ENCODE results near the gene TCTN3. TPM values are rescaled to one million over a fixed set of nuclear protein-coding genes. Genes with fewer than 3 reads are reported as not detected.
A peak's percentile ranks its signal among the peaks of the same experiment; 100 is the strongest.
"Not testable (repeated sequence)": the region's sequence is repeated elsewhere in the genome, so short reads cannot be mapped to it uniquely, and the experiment has no call there.

The TCTN3 gene
- total and polyA plus RNA-seq, 2 donors, result 14.9 to 20.4 TPM

DNA sequence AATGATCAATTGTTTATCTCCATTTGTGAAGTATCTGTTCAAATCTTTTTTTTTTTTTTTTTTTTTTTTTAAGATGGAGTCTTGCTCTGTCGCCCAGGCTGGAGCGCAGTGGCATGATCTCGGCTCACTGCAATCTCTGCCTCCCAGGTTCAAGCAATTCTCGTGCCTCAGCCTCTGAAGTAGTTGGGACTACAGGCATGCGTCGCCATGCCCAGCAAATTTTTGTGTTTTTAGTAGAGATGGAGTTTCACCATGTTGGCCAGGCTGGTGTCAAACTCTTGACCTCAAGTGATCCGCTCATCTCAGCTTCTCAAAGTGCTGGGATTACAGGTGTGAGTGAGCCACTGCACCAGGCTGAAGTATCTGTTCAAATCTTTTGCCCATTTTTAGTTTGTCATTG lies 21.1 kb downstream of the TCTN3 start:
- H3K4me3 ChIP-seq (ENCODE audit: low read length in 2 of 2); H3K9me3 ChIP-seq (ENCODE audit: control insufficient read depth in 2 of 2, insufficient read depth in 1 of 2, low read length in 1 of 2); H3K4me1 ChIP-seq (ENCODE audit: control insufficient read depth in 2 of 2, insufficient read depth in 2 of 2, low read length in 2 of 2); DNase-seq (ENCODE audit: low read depth in 6 of 9, low spot score in 9 of 9); H3K27ac ChIP-seq (ENCODE audit: low read depth in 1 of 2, low read length in 1 of 2); H3K27me3 ChIP-seq (ENCODE audit: control insufficient read depth in 2 of 2, insufficient read depth in 1 of 2, low read length in 1 of 2): not testable (repeated sequence)
- 97% methylated on average over 7 of the region's 7 CpGs for WGBS
- peaks cover 0 to 13% of the 10 kb centered on the region in 2 donors for H3K36me3 ChIP-seq (ENCODE audit: control insufficient read depth in 2 of 2, insufficient read depth in 2 of 2, low read length in 1 of 2)

DNA sequence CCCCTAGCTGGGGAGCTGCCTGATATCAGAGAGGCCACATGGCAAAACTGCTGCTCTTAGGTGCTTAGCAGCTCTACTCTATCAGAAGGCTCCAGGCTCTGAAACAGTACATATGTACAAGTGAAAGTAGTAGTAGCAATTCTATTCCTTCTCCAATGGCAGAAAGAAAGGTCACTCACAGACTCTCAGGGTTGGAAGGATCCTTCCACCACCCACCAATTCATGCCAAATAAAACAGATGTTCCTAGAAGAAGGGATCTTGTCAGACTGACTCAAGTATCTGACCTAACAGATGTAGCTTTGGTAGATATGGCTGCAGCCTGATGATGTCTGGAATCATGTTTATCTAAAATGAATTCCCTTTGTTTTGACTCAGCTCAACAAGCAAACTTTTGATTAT lies 29.2 kb downstream of the TCTN3 start:
- Histone ChIP-seq H3K36me3 (ENCODE audit: control insufficient read depth in 2 of 2, insufficient read depth in 2 of 2, low read length in 1 of 2) (peaks cover 0 to 11% of the 10 kb centered on the region in 2 donors), H3K27ac (ENCODE audit: low read depth in 1 of 2, low read length in 1 of 2) (no peak overlapping the region), H3K27me3 (ENCODE audit: control insufficient read depth in 2 of 2, insufficient read depth in 1 of 2, low read length in 1 of 2) (no peaks in the 10 kb centered on the region)

DNA sequence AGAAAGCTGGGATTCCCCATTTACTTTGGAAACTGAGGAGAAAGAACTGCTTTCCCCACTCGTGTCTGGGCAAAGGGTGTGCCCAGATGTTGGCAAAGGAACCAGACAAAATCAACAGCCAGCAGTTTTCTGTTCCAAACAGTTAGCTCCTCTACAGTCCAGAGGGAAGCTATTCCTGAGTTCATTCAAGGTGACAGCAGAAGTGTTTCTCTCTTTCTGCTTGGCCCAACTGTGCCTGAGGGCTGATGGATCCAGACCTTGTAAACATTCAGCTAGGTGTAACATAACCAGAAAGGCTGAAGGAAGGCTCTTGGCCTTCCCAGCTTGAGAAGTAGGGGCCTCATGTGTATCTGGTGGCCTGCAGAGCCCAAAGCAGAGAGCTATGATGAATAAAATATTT lies 30.2 kb downstream of the TCTN3 start:
- Histone ChIP-seq H3K4me1 (ENCODE audit: control insufficient read depth in 2 of 2, insufficient read depth in 2 of 2, low read length in 2 of 2) (no peaks in the 10 kb centered on the region), H3K9me3 (ENCODE audit: control insufficient read depth in 2 of 2, insufficient read depth in 1 of 2, low read length in 1 of 2) (no peaks in the 10 kb centered on the region), H3K4me3 (ENCODE audit: low read length in 2 of 2) (no peak overlapping the region), H3K27me3 (ENCODE audit: control insufficient read depth in 2 of 2, insufficient read depth in 1 of 2, low read length in 1 of 2) (no peaks in the 10 kb centered on the region), H3K36me3 (ENCODE audit: control insufficient read depth in 2 of 2, insufficient read depth in 2 of 2, low read length in 1 of 2) (peaks cover 0 to 9% of the 10 kb centered on the region in 2 donors), H3K27ac (ENCODE audit: low read depth in 1 of 2, low read length in 1 of 2) (no peak overlapping the region)
- 88% methylated on average over 1 of the region's 1 CpG for WGBS
- no peak for DNase-seq (ENCODE audit: low read depth in 6 of 9, low spot score in 9 of 9)

More for the DNA sequence above, 29.2 kb downstream of the TCTN3 start:
- Histone ChIP-seq H3K4me1 (ENCODE audit: control insufficient read depth in 2 of 2, insufficient read depth in 2 of 2, low read length in 2 of 2) (no peaks in the 10 kb centered on the region), H3K9me3 (ENCODE audit: control insufficient read depth in 2 of 2, insufficient read depth in 1 of 2, low read length in 1 of 2) (no peaks in the 10 kb centered on the region), H3K4me3 (ENCODE audit: low read length in 2 of 2) (no peak overlapping the region)
- no peak for DNase-seq (ENCODE audit: low read depth in 6 of 9, low spot score in 9 of 9)

DNA sequence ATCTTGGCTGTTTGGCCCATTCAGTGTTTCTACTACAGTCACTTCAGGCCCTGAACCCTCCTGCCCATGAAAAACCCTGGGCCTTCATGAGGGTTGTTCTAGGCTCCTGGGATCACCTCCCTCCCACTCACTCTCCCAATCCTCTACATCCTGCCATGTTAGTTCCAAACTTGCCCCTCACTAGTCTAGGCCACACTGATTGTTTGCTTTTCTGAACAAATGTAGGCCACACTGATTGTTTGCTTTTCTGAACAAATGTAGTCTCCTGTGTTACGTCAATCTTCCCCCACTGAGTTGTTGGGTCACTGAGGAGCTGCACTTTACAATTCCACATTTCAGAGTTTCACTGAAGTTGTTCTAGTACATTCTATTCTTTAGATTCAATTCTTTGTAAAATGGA lies 31.9 kb downstream of the TCTN3 start:
- 99% methylated on average over 1 of the region's 1 CpG for WGBS
- no peak for DNase-seq (ENCODE audit: low read depth in 6 of 9, low spot score in 9 of 9)
- H3K27ac ChIP-seq (ENCODE audit: low read depth in 1 of 2, low read length in 1 of 2), result no peak overlapping the region

DNA sequence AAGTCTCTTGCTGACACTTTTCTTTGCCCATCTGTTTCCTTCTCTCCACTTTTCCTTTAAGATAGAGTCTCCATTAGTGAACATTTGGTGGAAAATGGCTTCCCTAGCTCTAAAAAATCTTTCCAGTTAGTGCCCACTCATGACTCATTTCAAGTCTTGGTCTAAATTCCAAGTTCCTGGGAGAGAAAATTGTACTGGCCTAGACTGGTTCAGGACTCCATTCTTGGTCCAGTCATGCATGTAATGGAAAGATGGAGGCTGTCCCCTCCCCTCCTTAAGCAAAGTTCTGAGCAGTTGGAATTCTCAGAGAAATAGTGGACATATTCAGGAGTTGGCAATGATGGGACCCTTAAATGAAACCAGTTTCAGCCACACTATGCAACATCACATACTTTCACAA lies 33.4 kb downstream of the TCTN3 start:
- no peak overlapping the region for H3K27ac ChIP-seq (ENCODE audit: low read depth in 1 of 2, low read length in 1 of 2)
- H3K36me3 ChIP-seq (ENCODE audit: control insufficient read depth in 2 of 2, insufficient read depth in 2 of 2, low read length in 1 of 2), result peaks cover 0 to 9% of the 10 kb centered on the region in 2 donors
- DNase-seq (ENCODE audit: low read depth in 6 of 9, low spot score in 9 of 9), result no peak
- H3K4me3 ChIP-seq (ENCODE audit: low read length in 2 of 2), result no peak overlapping the region
- H3K27me3 ChIP-seq (ENCODE audit: control insufficient read depth in 2 of 2, insufficient read depth in 1 of 2, low read length in 1 of 2), result no peaks in the 10 kb centered on the region
- no peaks in the 10 kb centered on the region for H3K9me3 ChIP-seq (ENCODE audit: control insufficient read depth in 2 of 2, insufficient read depth in 1 of 2, low read length in 1 of 2)
- H3K4me1 ChIP-seq (ENCODE audit: control insufficient read depth in 2 of 2, insufficient read depth in 2 of 2, low read length in 2 of 2), result peaks cover 4 to 5% of the 10 kb centered on the region in 2 donors

More for the DNA sequence above, 31.9 kb downstream of the TCTN3 start:
- Histone ChIP-seq H3K27me3 (ENCODE audit: control insufficient read depth in 2 of 2, insufficient read depth in 1 of 2, low read length in 1 of 2) (no peaks in the 10 kb centered on the region), H3K4me1 (ENCODE audit: control insufficient read depth in 2 of 2, insufficient read depth in 2 of 2, low read length in 2 of 2) (peaks cover 4% of the 10 kb centered on the region in 2 donors), H3K4me3 (ENCODE audit: low read length in 2 of 2) (no peak overlapping the region), H3K36me3 (ENCODE audit: control insufficient read depth in 2 of 2, insufficient read depth in 2 of 2, low read length in 1 of 2) (peaks cover 0 to 9% of the 10 kb centered on the region in 2 donors), H3K9me3 (ENCODE audit: control insufficient read depth in 2 of 2, insufficient read depth in 1 of 2, low read length in 1 of 2) (no peaks in the 10 kb centered on the region)

DNA sequence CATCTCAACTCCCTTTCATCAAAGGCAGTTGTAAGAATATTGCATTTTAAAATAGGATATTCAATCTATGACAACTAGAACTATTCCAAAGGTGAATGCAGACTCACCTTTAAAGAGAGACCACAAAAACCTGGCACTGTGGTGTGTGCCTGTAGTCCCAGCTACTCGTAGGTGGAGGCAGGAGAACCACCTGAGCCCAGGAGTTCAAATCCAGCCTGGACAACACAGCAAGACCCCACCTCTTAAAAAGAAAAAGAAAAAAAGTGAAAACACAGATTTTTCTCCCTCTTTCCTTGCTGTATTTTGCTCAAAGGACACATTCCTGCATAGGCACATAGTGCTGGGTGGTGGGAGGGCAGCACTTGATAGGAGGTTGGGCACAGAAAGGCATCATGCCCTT lies 36.5 kb downstream of the TCTN3 start:
- no peak for DNase-seq (ENCODE audit: low read depth in 6 of 9, low spot score in 9 of 9)
- Histone ChIP-seq H3K9me3 (ENCODE audit: control insufficient read depth in 2 of 2, insufficient read depth in 1 of 2, low read length in 1 of 2) (no peaks in the 10 kb centered on the region), H3K4me1 (ENCODE audit: control insufficient read depth in 2 of 2, insufficient read depth in 2 of 2, low read length in 2 of 2) (peaks cover 4 to 5% of the 10 kb centered on the region in 2 donors), H3K27me3 (ENCODE audit: control insufficient read depth in 2 of 2, insufficient read depth in 1 of 2, low read length in 1 of 2) (no peaks in the 10 kb centered on the region), H3K4me3 (ENCODE audit: low read length in 2 of 2) (peak overlapping the region in 1 of 2 donors; percentile 63), H3K27ac (ENCODE audit: low read depth in 1 of 2, low read length in 1 of 2) (no peak overlapping the region), H3K36me3 (ENCODE audit: control insufficient read depth in 2 of 2, insufficient read depth in 2 of 2, low read length in 1 of 2) (peaks cover 0 to under 1% of the 10 kb centered on the region in 2 donors)
- WGBS, result 95% methylated on average over 1 of the region's 1 CpG

DNA sequence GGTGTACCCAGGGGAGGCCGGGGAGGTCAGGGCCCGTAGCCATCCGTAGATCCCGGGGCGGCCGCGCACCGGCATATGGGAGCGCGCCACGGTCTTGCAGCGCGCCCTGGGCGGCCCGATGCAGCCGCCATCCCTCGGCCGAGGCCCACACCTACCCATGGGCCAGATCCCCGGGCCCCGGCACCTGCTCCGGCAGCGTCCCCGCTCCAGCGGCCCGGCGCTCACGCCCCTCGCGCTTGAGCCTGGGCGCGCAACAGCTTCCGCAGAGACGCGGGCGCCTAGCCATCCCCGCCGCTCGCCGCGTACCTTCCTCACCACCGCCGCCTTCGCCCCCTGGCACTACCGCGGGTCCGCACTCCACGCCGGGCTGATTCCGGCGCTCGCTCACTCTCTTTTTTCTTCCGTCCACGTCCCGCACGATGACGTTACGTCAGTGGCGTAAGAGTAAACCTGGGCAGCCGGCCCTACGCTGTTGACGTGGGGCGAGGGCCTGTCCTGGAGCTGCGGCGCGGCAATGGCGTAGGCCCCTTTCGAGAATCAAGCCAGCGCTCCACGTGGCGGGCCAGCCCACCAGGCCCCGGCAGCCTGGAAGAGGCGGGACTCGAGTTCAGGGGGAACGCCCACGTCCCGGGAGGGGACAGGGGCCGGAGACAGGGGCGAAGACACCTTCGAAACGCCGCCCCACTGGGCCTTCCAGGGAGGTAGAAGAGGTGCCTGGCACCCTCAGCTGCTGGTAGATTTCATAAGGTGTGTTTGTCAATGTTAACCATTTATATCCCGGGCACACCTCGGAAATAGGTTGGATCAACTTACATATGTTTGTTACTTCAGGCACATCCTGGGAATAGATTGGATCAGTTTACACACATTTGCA lies 37.2 kb downstream of the TCTN3 start, which contains the start of gene ALDH18A1:
TSS of gene ALDH18A1 (minus strand) at position 421 of the 874 bp plus-strand sequence. CDS start 3,334 bp downstream, outside the sequence.
- H3K27me3 ChIP-seq (ENCODE audit: control insufficient read depth in 2 of 2, insufficient read depth in 1 of 2, low read length in 1 of 2), result no peaks in the 10 kb centered on the region
- peak; percentile 66 to 94 (median 83) for DNase-seq (ENCODE audit: low read depth in 6 of 9, low spot score in 9 of 9)
- peaks cover 0 to 3% of the 10 kb centered on the region in 2 donors for H3K36me3 ChIP-seq (ENCODE audit: control insufficient read depth in 2 of 2, insufficient read depth in 2 of 2, low read length in 1 of 2)
- peaks cover 4 to 5% of the 10 kb centered on the region in 2 donors for H3K4me1 ChIP-seq (ENCODE audit: control insufficient read depth in 2 of 2, insufficient read depth in 2 of 2, low read length in 2 of 2)
- H3K27ac ChIP-seq (ENCODE audit: low read depth in 1 of 2, low read length in 1 of 2), result peak within 1 kb of the TSS; percentile 21 to 23
- H3K9me3 ChIP-seq (ENCODE audit: control insufficient read depth in 2 of 2, insufficient read depth in 1 of 2, low read length in 1 of 2), result no peaks in the 10 kb centered on the region
- peak within 1 kb of the TSS; percentile 63 to 79 for H3K4me3 ChIP-seq (ENCODE audit: low read length in 2 of 2)
- under 1% methylated on average over 82 of the region's 83 CpGs for WGBS

DNA sequence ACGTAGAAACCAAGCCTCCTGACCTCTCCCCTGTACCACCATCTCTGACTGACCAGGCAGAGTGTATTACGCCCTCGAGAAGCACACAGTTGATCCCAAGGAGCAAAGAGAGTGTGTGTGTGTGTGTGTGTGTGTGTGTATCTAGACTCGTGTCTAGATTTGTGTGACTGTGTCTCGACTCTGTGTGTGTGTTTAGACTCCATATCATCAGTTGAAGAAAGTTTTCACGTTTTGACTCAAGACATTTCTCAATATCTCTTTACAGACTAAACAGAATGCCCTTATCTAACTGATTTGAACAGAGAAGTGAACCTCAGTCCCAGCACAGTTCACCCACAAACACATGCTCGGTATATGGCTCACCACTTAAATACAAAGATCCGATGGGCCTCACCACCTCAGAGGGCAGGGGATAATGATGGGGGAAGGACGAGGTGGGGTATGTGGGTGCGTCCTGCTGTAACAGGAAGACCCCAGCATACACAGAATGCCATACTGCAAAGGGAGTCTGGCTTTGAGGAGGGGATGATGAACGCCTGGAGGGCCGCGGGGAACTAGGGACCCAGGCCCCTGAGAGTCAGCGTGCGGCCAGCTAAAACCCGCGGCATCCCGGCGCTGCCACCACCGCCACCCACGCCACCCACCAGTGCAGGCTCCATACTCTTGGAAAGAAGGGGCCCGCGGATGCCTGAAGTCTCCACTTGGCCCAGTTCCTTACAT lies 38.0 kb downstream of the TCTN3 start:
- peaks cover 0 to 7% of the 10 kb centered on the region in 2 donors for H3K36me3 ChIP-seq (ENCODE audit: control insufficient read depth in 2 of 2, insufficient read depth in 2 of 2, low read length in 1 of 2)
- 20% methylated on average over 23 of the region's 23 CpGs for WGBS
- DNase-seq (ENCODE audit: low read depth in 6 of 9, low spot score in 9 of 9), result peak in 5 of 9 donors; percentile 6 to 37 (median 14)
- H3K27me3 ChIP-seq (ENCODE audit: control insufficient read depth in 2 of 2, insufficient read depth in 1 of 2, low read length in 1 of 2), result no peaks in the 10 kb centered on the region
- no peak overlapping the region for H3K27ac ChIP-seq (ENCODE audit: low read depth in 1 of 2, low read length in 1 of 2)
- H3K4me1 ChIP-seq (ENCODE audit: control insufficient read depth in 2 of 2, insufficient read depth in 2 of 2, low read length in 2 of 2), result peaks cover 4 to 5% of the 10 kb centered on the region in 2 donors
- no peaks in the 10 kb centered on the region for H3K9me3 ChIP-seq (ENCODE audit: control insufficient read depth in 2 of 2, insufficient read depth in 1 of 2, low read length in 1 of 2)
- H3K4me3 ChIP-seq (ENCODE audit: low read length in 2 of 2), result peak overlapping the region; percentile 63 to 79

DNA sequence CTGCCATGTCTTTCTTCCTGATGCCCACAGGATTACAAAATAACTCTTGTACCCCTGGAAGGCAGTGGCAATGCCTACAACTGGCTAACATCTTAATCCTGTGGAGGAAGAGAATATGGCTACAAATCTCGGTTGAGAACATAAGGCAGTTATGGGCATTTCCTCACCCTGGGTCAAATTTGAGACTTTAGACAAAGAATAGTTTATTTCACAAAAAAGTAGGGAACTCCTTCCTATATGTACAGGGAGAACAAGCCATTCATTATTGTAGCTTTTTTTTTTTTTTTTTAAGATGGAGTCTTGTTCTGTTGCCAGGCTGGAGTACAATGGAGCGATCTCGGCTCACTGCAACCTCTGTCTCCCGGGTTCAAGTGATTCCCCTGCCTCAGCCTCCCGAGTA lies 39.8 kb downstream of the TCTN3 start:
- WGBS, result over 99% methylated on average over 5 of the region's 5 CpGs

More for the DNA sequence above, 39.8 kb downstream of the TCTN3 start:
- Histone ChIP-seq H3K27me3 (ENCODE audit: control insufficient read depth in 2 of 2, insufficient read depth in 1 of 2, low read length in 1 of 2) (no peaks in the 10 kb centered on the region), H3K4me3 (ENCODE audit: low read length in 2 of 2) (no peak overlapping the region), H3K27ac (ENCODE audit: low read depth in 1 of 2, low read length in 1 of 2) (peak overlapping the region in 1 of 2 donors; percentile 26), H3K4me1 (ENCODE audit: control insufficient read depth in 2 of 2, insufficient read depth in 2 of 2, low read length in 2 of 2) (peaks cover 4 to 5% of the 10 kb centered on the region in 2 donors), H3K9me3 (ENCODE audit: control insufficient read depth in 2 of 2, insufficient read depth in 1 of 2, low read length in 1 of 2) (no peaks in the 10 kb centered on the region), H3K36me3 (ENCODE audit: control insufficient read depth in 2 of 2, insufficient read depth in 2 of 2, low read length in 1 of 2) (peaks cover 0 to 11% of the 10 kb centered on the region in 2 donors)
- no peak for DNase-seq (ENCODE audit: low read depth in 6 of 9, low spot score in 9 of 9)
